ENCODE measurements around the gene PPM1H. TPM values are rescaled to one million over a fixed set of nuclear protein-coding genes. Genes with fewer than 3 reads are reported as not detected.

Gene PPM1H
- total and polyA plus RNA-seq, 2 of the 8 experiments (the other 6 are each of a cell fraction or from before 2014, with no cell fraction given), result 16.4 to 36.1 TPM

GRCh38 chr12:62879691-62880090 lies 55.3 kb downstream of the PPM1H start:
- H2BK5ac ChIP-seq (ENCODE audit: low read depth, low read length), result no peak overlapping the region
- CTCF ChIA-PET (ENCODE audit: partially characterized antibody), result interaction anchor here (0.6 kb wide), 2 partner anchors 33 to 254 kb away, joined by 4 read pairs; no protein-coding TSS in a partner anchor
- TF ChIP-seq RAD21 (IDR thresholded peaks at IDR 0.05 in 1 of 2, conservative IDR thresholded peaks at IDR 0.05 in 1 of 2; ENCODE audit: low read depth in 2 of 2, low read length in 2 of 2) (no peak), CEBPB (IDR thresholded peaks at IDR 0.05; ENCODE audit: low read depth, low read length) (no peak), EP300 (IDR thresholded peaks at IDR 0.05; ENCODE audit: borderline replicate concordance in 1 of 2, low read depth in 2 of 2, low read length in 2 of 2) (no peak), KDM1A (IDR thresholded peaks at IDR 0.05; ENCODE audit: borderline replicate concordance, low read length) (no peak), NANOG (IDR thresholded peaks at IDR 0.05; ENCODE audit: insufficient read depth, low read depth, low read length, poor library complexity, severe bottlenecking) (no peak), CTCF (IDR thresholded peaks at IDR 0.05; ENCODE audit: control extremely low read depth in 1 of 3, insufficient read depth in 1 of 3, low read depth in 1 of 3, low read length in 3 of 3) (no peak), HDAC6 (IDR thresholded peaks at IDR 0.05; ENCODE audit: low read depth, low read length) (no peak), MAX (IDR thresholded peaks at IDR 0.05) (no peak), USF2 (IDR thresholded peaks at IDR 0.05; ENCODE audit: low read length) (no peak)

More at GRCh38 chr12:62879691-62880090, 55.3 kb downstream of the PPM1H start:
- POLR2A ChIA-PET (ENCODE audit: partially characterized antibody), result no interaction called here
- Histone ChIP-seq H2BK15ac (ENCODE audit: low read length) (no peak overlapping the region), H3K9me3 (ENCODE audit: insufficient read depth in 2 of 2, low read depth in 1 of 2, low read length in 1 of 2) (no peaks in the 10 kb centered on the region), H3K36me3 (ENCODE audit: control insufficient read depth in 2 of 4, insufficient read depth in 4 of 4, low read length in 3 of 4) (peaks cover 0 to 8% (median 0%) of the 10 kb centered on the region in 4 experiments; a peak in 3 of 8 replicates), H3K23me2 (ENCODE audit: low read depth, low read length) (no peaks in the 10 kb centered on the region), H3K4ac (replicated peaks; ENCODE audit: insufficient read length, low read depth, low read length) (no peak overlapping the region), H3K56ac (replicated peaks; ENCODE audit: insufficient read length, low read depth, low read length) (no peak overlapping the region), H3K4me3 (ENCODE audit: extremely low read depth in 1 of 4, insufficient read depth in 2 of 4, low read depth in 3 of 4, low read length in 4 of 4) (no peak overlapping the region), H2AK5ac (ENCODE audit: low read depth, low read length) (no peak overlapping the region), H3K23ac (ENCODE audit: insufficient read length) (no peak overlapping the region), H3K27ac (ENCODE audit: low read depth, low read length) (no peak overlapping the region), H3K79me2 (ENCODE audit: control insufficient read depth in 1 of 2, insufficient read depth in 2 of 2, low read length in 2 of 2) (peaks cover 0 to 13% of the 10 kb centered on the region in 2 experiments; a peak in 2 of 4 replicates), H3K4me1 (replicated peaks in 1 of 4; ENCODE audit: control insufficient read depth in 3 of 4, insufficient read depth in 4 of 4, low read length in 3 of 4) (no peaks in the 10 kb centered on the region), H2BK12ac (ENCODE audit: low read depth, low read length) (no peak overlapping the region), H4K5ac (ENCODE audit: insufficient read length, low read depth, low read length) (no peak overlapping the region), H2AFZ (ENCODE audit: low read length) (no peak overlapping the region), H3K27me3 (replicated peaks in 1 of 4; ENCODE audit: control insufficient read depth in 3 of 4, extremely low read depth in 1 of 4, insufficient read depth in 3 of 4, low read length in 3 of 4) (no peaks in the 10 kb centered on the region), H4K91ac (replicated peaks; ENCODE audit: insufficient read length, low read length) (no peak overlapping the region), H2BK120ac (replicated peaks; ENCODE audit: low read depth, low read length) (no peak overlapping the region), H3K79me1 (ENCODE audit: low read depth, low read length) (no peaks in the 10 kb centered on the region; the same call in 1 of the 2 replicates), H4K8ac (ENCODE audit: extremely low read depth, insufficient read depth, low read length) (no peak overlapping the region), H3K14ac (ENCODE audit: insufficient read length) (no peak overlapping the region), H3K18ac (ENCODE audit: extremely low read depth, low read length) (no peak overlapping the region), H3K4me2 (ENCODE audit: insufficient read depth in 1 of 2, low read depth in 2 of 2, low read length in 2 of 2) (no peak overlapping the region), H4K20me1 (replicated peaks in 1 of 2; ENCODE audit: control insufficient read depth in 1 of 2, insufficient read depth in 2 of 2, low read length in 2 of 2) (no peaks in the 10 kb centered on the region), H2BK20ac (ENCODE audit: low read length) (no peak overlapping the region), H3K9ac (replicated peaks in 1 of 4; ENCODE audit: extremely low read depth in 1 of 4, low read depth in 3 of 4, low read length in 3 of 4) (no peak overlapping the region)
- FAIRE-seq, result no peak
- 86% methylated on average over 1 of the region's 1 CpG; no CpG with 5 or more reads in 1 of the 2 experiments for WGBS, 2 experiments (ENCODE audit: extremely low coverage in 1 of 2, insufficient coverage in 1 of 2, insufficient read length in 1 of 2, insufficient replicate concordance in 2 of 2, low coverage in 1 of 2, low lambda C conversion rate in 2 of 2, missing lambda C conversion rate in 1 of 2)
- no peak for DNase-seq (ENCODE audit: low read depth in 1 of 2, low spot score in 2 of 2)
